ENCODE measurements around the gene FMC1. TPM values are rescaled to one million over a fixed set of nuclear protein-coding genes. Genes with fewer than 3 reads are reported as not detected.
A peak's percentile ranks its signal among the peaks of the same experiment; 100 is the strongest.
"Not testable (repeated sequence)": the region's sequence is repeated elsewhere in the genome, so short reads cannot be mapped to it uniquely, and the experiment has no call there.

Gene FMC1
- total and polyA plus RNA-seq, 7 donors: 16.6 to 43.5 (median 27.1) TPM

GRCh38 chr7:139351027-139351426 is 9.9 kb downstream of the FMC1 start:
- no peaks in the 10 kb centered on the region for H3K27me3 ChIP-seq
- H3K4me3 ChIP-seq: no peak overlapping the region
- H3K36me3 ChIP-seq: peaks cover 6 to 50% (median 8%) of the 10 kb centered on the region in 4 donors
- H3K9me3 ChIP-seq: no peaks in the 10 kb centered on the region
- intact Hi-C loops (cut with DNase I): no loop called here
- DNase-seq: no peak
- H3K4me1 ChIP-seq: no peaks in the 10 kb centered on the region
- H3K27ac ChIP-seq: no peak overlapping the region
- TF ChIP-seq POLR2A (IDR thresholded peaks at IDR 0.05): no peak
- TF ChIP-seq EP300 (IDR thresholded peaks at IDR 0.05): no peak
- TF ChIP-seq CTCF (IDR thresholded peaks at IDR 0.05): no peak
- TF ChIP-seq POLR2AphosphoS5 (IDR thresholded peaks at IDR 0.05): no peak
- 95 to 96% methylated on average over 2 of the region's 2 CpGs for WGBS, 2 donors

- TF ChIP-seq POLR2A (IDR thresholded peaks at IDR 0.05) (no peak), CTCF (IDR thresholded peaks at IDR 0.05) (no peak), EP300 (IDR thresholded peaks at IDR 0.05) (no peak), POLR2AphosphoS5 (IDR thresholded peaks at IDR 0.05) (no peak)
- Histone ChIP-seq H3K9me3 (no peaks in the 10 kb centered on the region), H3K4me3 (no peak overlapping the region), H3K4me1 (peaks cover 0 to 6% (median 2%) of the 10 kb centered on the region in 4 donors), H3K36me3 (peaks cover 0 to 15% (median 0%) of the 10 kb centered on the region in 4 donors), H3K27ac (no peak overlapping the region), H3K27me3 (no peaks in the 10 kb centered on the region)
- 96 to 97% methylated on average over 2 of the region's 2 CpGs for WGBS, 2 donors
- no peak for DNase-seq
- intact Hi-C loops (cut with DNase I): no loop called here
Measured at GRCh38 chr7:139354729-139355128, 13.6 kb downstream of the FMC1 start.

- H3K36me3 ChIP-seq: peaks cover 0 to 11% (median 0%) of the 10 kb centered on the region in 4 donors
- DNase-seq: no peak
- H3K27ac ChIP-seq: no peak overlapping the region
- no peaks in the 10 kb centered on the region for H3K27me3 ChIP-seq
- TF ChIP-seq POLR2A (IDR thresholded peaks at IDR 0.05) (no peak), POLR2AphosphoS5 (IDR thresholded peaks at IDR 0.05) (no peak), CTCF (IDR thresholded peaks at IDR 0.05) (no peak), EP300 (IDR thresholded peaks at IDR 0.05) (no peak)
- 97% methylated on average over 1 of the region's 1 CpG for WGBS, 2 donors
- H3K9me3 ChIP-seq: no peaks in the 10 kb centered on the region
- H3K4me1 ChIP-seq: peaks cover 0 to 6% (median 2%) of the 10 kb centered on the region in 4 donors
- no peak overlapping the region for H3K4me3 ChIP-seq
- intact Hi-C loops (cut with DNase I): no loop called here
Measured at GRCh38 chr7:139355320-139355719, 14.2 kb downstream of the FMC1 start.

GRCh38 chr7:139357729-139358506 is 16.8 kb downstream of the FMC1 start:
- DNase-seq; H3K9me3 ChIP-seq; intact Hi-C loops (cut with DNase I); H3K36me3 ChIP-seq; H3K27me3 ChIP-seq: not testable (repeated sequence)
- Histone ChIP-seq H3K4me1 (peaks cover 0 to 25% (median 22%) of the 10 kb centered on the region in 4 donors), H3K27ac (peak overlapping the region; percentile 98 to 100 (median 100)), H3K4me3 (peak overlapping the region in 3 of 4 donors; percentile 76 to 98 (median 96))
- 86 to 91% methylated on average over 27 of the region's 27 CpGs for WGBS, 2 donors

GRCh38 chr7:139358541-139359365 is 17.6 kb downstream of the FMC1 start:
- intact Hi-C loops (cut with DNase I): loop anchor here (1.0 kb wide), 1 partner anchor 17 kb away; the partner anchor contains the start of gene FMC1

More at GRCh38 chr7:139358541-139359365, 17.6 kb downstream of the FMC1 start:
- no peaks in the 10 kb centered on the region for H3K36me3 ChIP-seq
- H3K4me1 ChIP-seq: peaks cover 0 to 33% (median 27%) of the 10 kb centered on the region in 4 donors
- WGBS, 2 donors: 0 to 1% methylated on average over 39 of the region's 39 CpGs
- H3K27me3 ChIP-seq: no peaks in the 10 kb centered on the region
- H3K4me3 ChIP-seq: peak overlapping the region; percentile 76 to 98 (median 94)
- H3K9me3 ChIP-seq: no peaks in the 10 kb centered on the region
- TF ChIP-seq CTCF (IDR thresholded peaks at IDR 0.05) (no peak), POLR2A (IDR thresholded peaks at IDR 0.05) (no peak), POLR2AphosphoS5 (IDR thresholded peaks at IDR 0.05) (peak in 1 of 4 donors; percentile 3)
- peak overlapping the region; percentile 98 to 100 (median 100) for H3K27ac ChIP-seq
- DNase-seq: no peak
